A204.1 (cell line): Measurements from ENCODE around the gene URGCP.
A peak's percentile ranks its signal among the peaks of the same experiment; 100 is the strongest.

ENCODE experiments used
- FAIRE-seq: peaks from 2 replicates; lab custom pipeline; 2012; peaks lifted over from hg19 to GRCh38; lab: Jason Lieb, UNC

URGCP gene

GRCh38 chr7:43906331-43907010, at the start of gene URGCP:
Gene URGCP (minus strand): TSS chr7:43906596. CDS start chr7:43906575, 21 bp downstream.
- FAIRE-seq: no peak

GRCh38 chr7:43956027-43956426, 49.6 kb upstream of the URGCP start:
- FAIRE-seq: no peak

- peak; percentile 56 for FAIRE-seq
These were observed 48.3 kb upstream of the URGCP start for GRCh38 chr7:43954524-43955228.

- FAIRE-seq: no peak
These were observed 46.7 kb upstream of the URGCP start for GRCh38 chr7:43953071-43953470.

- FAIRE-seq: no peak
These were observed 45.6 kb upstream of the URGCP start for GRCh38 chr7:43952028-43952427.

GRCh38 chr7:43944286-43944685, 37.9 kb upstream of the URGCP start:
- no peak for FAIRE-seq

GRCh38 chr7:43943417-43944187, 37.2 kb upstream of the URGCP start:
- FAIRE-seq: no peak

- FAIRE-seq: no peak
These were observed 36.6 kb upstream of the URGCP start for GRCh38 chr7:43942997-43943396.

- no peak for FAIRE-seq
These were observed 35.9 kb upstream of the URGCP start for GRCh38 chr7:43942250-43942649.

GRCh38 chr7:43938892-43939482, 32.6 kb upstream of the URGCP start:
- FAIRE-seq: no peak

GRCh38 chr7:43937444-43937843, 31.0 kb upstream of the URGCP start:
- no peak for FAIRE-seq

GRCh38 chr7:43933902-43934560, 27.6 kb upstream of the URGCP start:
- no peak for FAIRE-seq

- no peak for FAIRE-seq
These were observed 24.9 kb upstream of the URGCP start for GRCh38 chr7:43931346-43931745.

GRCh38 chr7:43929529-43930457, 23.4 kb upstream of the URGCP start:
- FAIRE-seq: no peak

- FAIRE-seq: no peak
These were observed 21.4 kb upstream of the URGCP start for GRCh38 chr7:43927810-43928209.

- no peak for FAIRE-seq
These were observed 20.4 kb upstream of the URGCP start for GRCh38 chr7:43926798-43927123.

GRCh38 chr7:43925984-43926797, 19.8 kb upstream of the URGCP start, which contains the start of gene UBE2D4:
Gene UBE2D4 (plus strand): TSS chr7:43926436. CDS start chr7:43926533, 97 bp downstream.
- no peak for FAIRE-seq

- FAIRE-seq: no peak
These were observed 16.3 kb upstream of the URGCP start for GRCh38 chr7:43922726-43923125.

- no peak for FAIRE-seq
These were observed 15.0 kb upstream of the URGCP start for GRCh38 chr7:43921423-43921822.

GRCh38 chr7:43915907-43916306, 9.5 kb upstream of the URGCP start:
- no peak for FAIRE-seq
